BE2C (cell line): ENCODE results near the gene HIC1.

Experiments
- DNase-seq: peaks from one replicate; pipeline ENCODE4 v3.0.0-alpha.2; 2020
- H3K27me3 ChIP-seq: fragments of 250-450 bp; sonication (Bioruptor Pico); 2 replicates; pipeline ENCODE4 v1.5.1; 2020; ENCODE audit warnings: mild to moderate bottlenecking
- H3K36me3 ChIP-seq: fragments of 250-450 bp; sonication (Bioruptor Pico); 2 replicates; pipeline ENCODE4 v1.5.1; 2020; ENCODE audit warnings: mild to moderate bottlenecking
- H3K4me1 ChIP-seq: fragments of 250-450 bp; sonication (Bioruptor Pico); 2 replicates; pipeline ENCODE4 v1.5.1; 2020
- H3K4me3 ChIP-seq: 2 replicates; pipeline ENCODE4 v1.5.1; 2011; ENCODE audit warnings: low read depth, low read length
- H3K9me3 ChIP-seq: fragments of 250-450 bp; sonication (Bioruptor Pico); 2 replicates; pipeline ENCODE4 v1.5.1; 2020
- TF ChIP-seq, protein P1 (sequence below): IDR thresholded peaks from 2 replicates; pipeline ENCODE4 v1.5.1; 2012; ENCODE audit warnings: mild to moderate bottlenecking, low read depth, low read length

Gene HIC1

DNA sequence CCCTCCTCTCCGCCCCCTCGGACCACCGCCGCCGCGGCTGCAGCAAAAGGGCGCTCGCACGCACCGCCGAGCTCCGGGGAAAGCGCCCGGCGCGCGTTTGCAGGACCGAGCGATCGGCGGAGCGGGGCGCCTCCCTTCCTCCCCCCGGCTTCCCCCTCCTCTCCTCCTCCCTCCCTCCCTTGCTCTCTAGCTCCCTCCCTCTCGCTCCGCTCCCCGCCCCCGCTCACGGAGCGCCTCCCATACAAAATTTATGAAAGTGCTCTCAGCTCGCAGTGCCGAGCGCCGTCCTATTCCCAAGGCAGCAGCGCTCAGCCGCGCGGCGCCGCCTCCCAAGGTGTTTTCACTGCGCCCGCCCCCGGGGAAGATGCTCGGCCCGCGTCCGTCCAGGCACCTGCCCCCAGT lies 29.7 kb upstream of the HIC1 start, which contains the start of gene RTN4RL1:
TSS of gene RTN4RL1 (minus strand) at position 115 of the 402 bp plus-strand sequence. CDS start 469 bp downstream, outside the sequence.
- peaks cover 6% of the 10 kb centered on the region; the same call in 1 of the 2 replicates for H3K4me1 ChIP-seq
- peaks cover 23% of the 10 kb centered on the region for H3K27me3 ChIP-seq
- H3K4me3 ChIP-seq, result peak within 1 kb of the TSS; percentile 55
- no peaks in the 10 kb centered on the region for H3K9me3 ChIP-seq
- peak; percentile 38 for DNase-seq
- TF ChIP-seq, protein P1, sequence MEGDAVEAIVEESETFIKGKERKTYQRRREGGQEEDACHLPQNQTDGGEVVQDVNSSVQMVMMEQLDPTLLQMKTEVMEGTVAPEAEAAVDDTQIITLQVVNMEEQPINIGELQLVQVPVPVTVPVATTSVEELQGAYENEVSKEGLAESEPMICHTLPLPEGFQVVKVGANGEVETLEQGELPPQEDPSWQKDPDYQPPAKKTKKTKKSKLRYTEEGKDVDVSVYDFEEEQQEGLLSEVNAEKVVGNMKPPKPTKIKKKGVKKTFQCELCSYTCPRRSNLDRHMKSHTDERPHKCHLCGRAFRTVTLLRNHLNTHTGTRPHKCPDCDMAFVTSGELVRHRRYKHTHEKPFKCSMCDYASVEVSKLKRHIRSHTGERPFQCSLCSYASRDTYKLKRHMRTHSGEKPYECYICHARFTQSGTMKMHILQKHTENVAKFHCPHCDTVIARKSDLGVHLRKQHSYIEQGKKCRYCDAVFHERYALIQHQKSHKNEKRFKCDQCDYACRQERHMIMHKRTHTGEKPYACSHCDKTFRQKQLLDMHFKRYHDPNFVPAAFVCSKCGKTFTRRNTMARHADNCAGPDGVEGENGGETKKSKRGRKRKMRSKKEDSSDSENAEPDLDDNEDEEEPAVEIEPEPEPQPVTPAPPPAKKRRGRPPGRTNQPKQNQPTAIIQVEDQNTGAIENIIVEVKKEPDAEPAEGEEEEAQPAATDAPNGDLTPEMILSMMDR, result no peak
- no peaks in the 10 kb centered on the region for H3K36me3 ChIP-seq

DNA sequence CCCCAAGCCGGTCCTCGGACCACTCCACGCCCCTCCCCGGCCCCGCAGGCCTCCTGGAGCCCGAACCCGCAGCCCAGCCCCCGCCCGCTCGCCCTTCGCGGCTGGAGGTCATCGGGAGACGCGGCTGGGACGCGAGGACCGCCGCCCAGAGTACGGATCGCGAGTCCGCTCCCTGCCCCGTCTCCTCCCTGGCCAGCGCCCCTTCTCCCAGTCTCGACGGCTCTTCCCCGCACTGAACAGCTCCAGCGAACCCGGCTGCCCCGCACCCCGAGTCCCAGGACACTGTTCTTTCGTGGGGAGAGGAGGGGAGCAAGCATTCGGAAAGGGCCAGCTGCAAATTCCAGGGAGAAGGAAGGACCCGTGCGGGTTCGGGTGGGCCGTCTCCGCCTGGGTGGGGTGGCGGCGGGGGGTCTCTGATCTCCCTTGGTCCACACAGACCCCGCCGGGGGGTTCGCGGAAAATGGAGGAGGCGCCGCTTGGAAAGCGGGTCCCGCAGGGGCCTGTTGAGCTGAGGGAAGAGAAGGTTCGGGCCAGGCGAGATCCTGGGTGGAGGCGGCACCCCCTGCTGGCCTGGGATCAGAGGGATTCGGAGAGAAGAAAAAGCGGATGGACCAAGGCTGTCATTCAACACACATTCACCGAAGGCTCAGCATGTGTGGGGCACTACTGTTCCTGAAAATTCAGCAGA lies 29.1 kb upstream of the HIC1 start:
- peaks cover 23% of the 10 kb centered on the region for H3K27me3 ChIP-seq

DNA sequence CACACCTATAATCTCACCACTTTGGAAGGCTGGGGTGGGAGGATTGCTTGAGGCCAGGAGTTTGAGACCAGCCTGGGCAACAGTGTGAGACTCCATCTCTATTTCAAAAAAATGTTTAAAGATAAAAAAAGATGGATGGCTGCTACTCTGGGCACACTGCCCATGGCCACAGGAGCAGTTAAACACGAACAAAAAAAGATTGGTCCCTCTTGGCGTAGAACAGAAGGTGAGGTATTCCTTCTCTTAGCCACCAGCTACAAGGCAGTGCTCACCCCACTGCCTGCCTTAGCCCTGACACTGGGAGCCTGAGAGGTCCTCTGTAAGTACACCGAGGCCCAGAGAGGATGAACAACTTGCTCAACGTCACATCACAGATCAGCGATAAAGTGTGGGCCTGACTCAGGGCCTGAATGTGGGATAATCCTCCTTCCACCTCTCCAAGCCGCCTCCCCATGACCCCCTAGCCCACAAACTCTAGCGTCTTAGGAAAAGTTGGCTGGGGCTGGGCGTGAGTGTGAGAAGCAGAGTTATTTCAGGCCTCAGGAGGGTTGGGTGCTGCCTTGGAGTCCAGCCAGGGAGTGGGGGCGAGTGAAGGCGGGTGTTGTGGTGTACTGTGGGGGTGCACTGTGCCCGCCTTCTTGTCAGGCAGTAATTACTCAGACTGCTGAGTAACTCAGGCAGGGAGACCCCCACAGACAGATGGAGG lies 27.2 kb upstream of the HIC1 start:
- no peak for DNase-seq
- no peaks in the 10 kb centered on the region for H3K9me3 ChIP-seq
- peaks cover 6% of the 10 kb centered on the region; the same call in 1 of the 2 replicates for H3K4me1 ChIP-seq
- H3K36me3 ChIP-seq, result no peaks in the 10 kb centered on the region
- H3K27me3 ChIP-seq, result peaks cover 23% of the 10 kb centered on the region
- no peak overlapping the region for H3K4me3 ChIP-seq
- TF ChIP-seq, protein P1, result no peak

More for the DNA sequence above, 29.1 kb upstream of the HIC1 start:
- H3K36me3 ChIP-seq, result no peaks in the 10 kb centered on the region
- H3K4me3 ChIP-seq, result peak overlapping the region; percentile 55
- H3K9me3 ChIP-seq, result no peaks in the 10 kb centered on the region
- peak; percentile 76 for DNase-seq
- H3K4me1 ChIP-seq, result peaks cover 6% of the 10 kb centered on the region; the same call in 1 of the 2 replicates
- TF ChIP-seq, protein P1, result peak; percentile 69

DNA sequence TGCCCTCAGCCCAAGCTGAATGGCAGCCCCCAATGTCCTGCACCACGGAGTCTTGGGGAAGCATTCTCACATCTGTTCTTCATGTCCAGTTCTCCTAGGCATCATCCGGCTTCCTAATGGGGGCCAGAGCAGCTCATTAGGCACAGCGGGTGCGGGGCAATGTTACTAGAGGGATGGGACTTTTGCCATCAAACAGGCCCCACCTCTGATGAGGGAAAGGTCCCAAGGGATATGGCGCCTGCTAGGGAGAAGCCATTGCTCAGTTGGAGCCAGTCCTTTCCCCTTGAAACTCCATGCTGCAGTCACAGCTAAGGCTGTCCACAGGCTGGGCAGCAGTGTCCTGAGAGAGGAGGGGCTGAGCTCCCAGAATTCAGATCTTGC lies 26.7 kb upstream of the HIC1 start:
- Histone ChIP-seq H3K4me1 (peaks cover 6% of the 10 kb centered on the region; the same call in 1 of the 2 replicates), H3K9me3 (no peaks in the 10 kb centered on the region), H3K36me3 (no peaks in the 10 kb centered on the region), H3K27me3 (peaks cover 23% of the 10 kb centered on the region), H3K4me3 (no peak overlapping the region)
- DNase-seq, result peak; percentile 45
- TF ChIP-seq, protein P1, result no peak

DNA sequence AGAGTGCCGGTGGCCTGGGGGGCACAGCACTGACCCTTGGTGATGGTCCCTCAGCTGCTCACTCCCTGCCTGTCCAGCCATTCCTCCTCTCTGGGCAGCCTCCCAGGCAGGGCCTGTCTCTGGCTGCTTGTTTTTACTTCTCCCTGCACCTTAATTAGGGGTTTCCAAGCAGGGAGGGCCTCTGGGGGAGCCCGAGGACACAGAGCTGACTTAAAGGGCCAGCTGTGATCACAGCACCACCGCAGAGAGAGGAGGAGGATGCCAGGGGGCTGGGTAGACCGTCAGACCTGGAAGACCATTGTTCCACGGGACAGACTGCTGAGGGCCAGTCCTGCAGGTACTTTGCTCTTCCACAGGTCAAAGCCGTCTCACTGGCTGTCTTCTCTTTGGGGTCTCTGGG lies 26.2 kb upstream of the HIC1 start:
- no peak overlapping the region for H3K4me3 ChIP-seq
- H3K4me1 ChIP-seq, result peaks cover 6% of the 10 kb centered on the region; the same call in 1 of the 2 replicates
- peaks cover 22% of the 10 kb centered on the region for H3K27me3 ChIP-seq
- no peak for DNase-seq
- H3K9me3 ChIP-seq, result no peaks in the 10 kb centered on the region
- TF ChIP-seq, protein P1, result no peak
- no peaks in the 10 kb centered on the region for H3K36me3 ChIP-seq
